Measurements from ENCODE around the gene NSUN6. TPM values are rescaled to one million over a fixed set of nuclear protein-coding genes. Genes with fewer than 3 reads are reported as not detected.

The NSUN6 gene
- total and polyA plus RNA-seq, 10 of the 15 experiments (the other 5 are each of a cell fraction or from before 2014, with no cell fraction given), result 10.2 to 25.0 (median 15.6) TPM

DNA sequence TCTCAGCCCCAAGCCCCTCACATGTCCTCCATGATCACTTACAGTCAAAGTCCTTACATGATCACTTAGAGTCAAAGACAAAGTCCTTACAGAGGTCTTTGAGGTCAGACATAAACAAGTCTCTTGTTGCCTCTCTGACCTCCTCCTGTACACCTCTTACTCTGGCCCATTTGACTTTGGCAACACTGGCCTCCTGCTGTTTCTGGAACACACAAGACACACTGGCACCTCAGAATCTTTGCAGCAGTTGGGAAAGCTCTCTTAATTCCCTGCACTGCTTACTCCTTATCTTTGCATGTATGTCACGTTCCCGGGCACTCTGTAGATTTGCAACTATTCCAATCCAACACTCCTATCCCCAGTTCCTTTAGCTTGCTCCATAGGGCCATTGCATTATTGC, 102.3 kb downstream of the NSUN6 start:
- no peak overlapping the region for H3K27ac ChIP-seq (ENCODE audit: control insufficient read depth, insufficient read depth)
- POLR2A ChIA-PET, result no interaction called here
- no peak overlapping the region for H3K4me3 ChIP-seq
- RAD21 ChIA-PET (ENCODE audit: unreplicated experiment), result no interaction called here
- H3K9me3 ChIP-seq (replicated peaks; ENCODE audit: control insufficient read depth, insufficient read depth, low read length), result no peaks in the 10 kb centered on the region
- 80% methylated on average over 2 of the region's 2 CpGs for WGBS (ENCODE audit: insufficient coverage, insufficient replicate concordance, low lambda C conversion rate, missing lambda C conversion rate)
- H3K79me2 ChIP-seq (ENCODE audit: control insufficient read depth, insufficient read depth, low read length), result no peaks in the 10 kb centered on the region
- in situ Hi-C loops (cut with MboI) (no loop called here), intact Hi-C loops (cut with micrococcal nuclease; ENCODE audit: unreplicated experiment) (no loop called here)
- no peak for DNase-seq (ENCODE audit: low read depth, low spot score)
- ATAC-seq, result no peak
- BruUV-seq (replicated peaks), result no TSS peak
- H2AFZ ChIP-seq (ENCODE audit: control insufficient read depth, low read depth, low read length), result no peak overlapping the region
- no peaks in the 10 kb centered on the region for H3K27me3 ChIP-seq (replicated peaks in 1 of 2; ENCODE audit: control insufficient read depth in 2 of 2, insufficient read depth in 2 of 2, low read length in 1 of 2)
- TF ChIP-seq ZNF217 (IDR thresholded peaks at IDR 0.05), result no peak
- TF ChIP-seq, protein P1, sequence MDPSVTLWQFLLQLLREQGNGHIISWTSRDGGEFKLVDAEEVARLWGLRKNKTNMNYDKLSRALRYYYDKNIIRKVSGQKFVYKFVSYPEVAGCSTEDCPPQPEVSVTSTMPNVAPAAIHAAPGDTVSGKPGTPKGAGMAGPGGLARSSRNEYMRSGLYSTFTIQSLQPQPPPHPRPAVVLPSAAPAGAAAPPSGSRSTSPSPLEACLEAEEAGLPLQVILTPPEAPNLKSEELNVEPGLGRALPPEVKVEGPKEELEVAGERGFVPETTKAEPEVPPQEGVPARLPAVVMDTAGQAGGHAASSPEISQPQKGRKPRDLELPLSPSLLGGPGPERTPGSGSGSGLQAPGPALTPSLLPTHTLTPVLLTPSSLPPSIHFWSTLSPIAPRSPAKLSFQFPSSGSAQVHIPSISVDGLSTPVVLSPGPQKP (IDR thresholded peaks at IDR 0.05; ENCODE audit: low read depth, low read length), result no peak
- no peak for TF ChIP-seq KAT2A (conservative IDR thresholded peaks at IDR 0.05; ENCODE audit: control insufficient read depth, low read depth, low read length)
- no peak for TF ChIP-seq SMAD1 (IDR thresholded peaks at IDR 0.05; ENCODE audit: low read depth, partially characterized antibody)
- no peak for TF ChIP-seq TCF3 (IDR thresholded peaks at IDR 0.05; ENCODE audit: borderline replicate concordance, insufficient read depth, low read depth, low read length)
- TF ChIP-seq, protein P2, sequence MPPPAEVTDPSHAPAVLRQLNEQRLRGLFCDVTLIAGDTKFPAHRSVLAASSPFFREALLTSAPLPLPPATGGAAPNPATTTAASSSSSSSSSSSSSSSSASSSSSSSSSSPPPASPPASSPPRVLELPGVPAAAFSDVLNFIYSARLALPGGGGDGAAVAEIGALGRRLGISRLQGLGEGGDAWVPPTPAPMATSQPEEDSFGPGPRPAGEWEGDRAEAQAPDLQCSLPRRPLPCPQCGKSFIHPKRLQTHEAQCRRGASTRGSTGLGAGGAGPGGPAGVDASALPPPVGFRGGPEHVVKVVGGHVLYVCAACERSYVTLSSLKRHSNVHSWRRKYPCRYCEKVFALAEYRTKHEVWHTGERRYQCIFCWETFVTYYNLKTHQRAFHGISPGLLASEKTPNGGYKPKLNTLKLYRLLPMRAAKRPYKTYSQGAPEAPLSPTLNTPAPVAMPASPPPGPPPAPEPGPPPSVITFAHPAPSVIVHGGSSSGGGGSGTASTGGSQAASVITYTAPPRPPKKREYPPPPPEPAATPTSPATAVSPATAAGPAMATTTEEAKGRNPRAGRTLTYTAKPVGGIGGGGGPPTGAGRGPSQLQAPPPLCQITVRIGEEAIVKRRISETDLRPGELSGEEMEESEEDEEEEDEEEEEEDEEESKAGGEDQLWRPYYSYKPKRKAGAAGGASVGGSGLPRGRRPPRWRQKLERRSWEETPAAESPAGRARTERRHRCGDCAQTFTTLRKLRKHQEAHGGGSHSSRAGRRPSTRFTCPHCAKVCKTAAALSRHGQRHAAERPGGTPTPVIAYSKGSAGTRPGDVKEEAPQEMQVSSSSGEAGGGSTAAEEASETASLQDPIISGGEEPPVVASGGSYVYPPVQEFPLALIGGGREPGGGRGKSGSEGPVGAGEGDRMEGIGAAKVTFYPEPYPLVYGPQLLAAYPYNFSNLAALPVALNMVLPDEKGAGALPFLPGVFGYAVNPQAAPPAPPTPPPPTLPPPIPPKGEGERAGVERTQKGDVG (CRISPR knock-in tag; IDR thresholded peaks at IDR 0.05), result no peak
- no peak for TF ChIP-seq SMARCA5 (IDR thresholded peaks at IDR 0.05)
- TF ChIP-seq ASH2L (IDR thresholded peaks at IDR 0.05; ENCODE audit: borderline replicate concordance, low read depth), result no peak
- no peak for TF ChIP-seq CBX5 (IDR thresholded peaks at IDR 0.05; ENCODE audit: low read depth)
- no peak for TF ChIP-seq EED (IDR thresholded peaks at IDR 0.05; ENCODE audit: low read depth)
- no peak for TF ChIP-seq KDM1A (IDR thresholded peaks at IDR 0.05; ENCODE audit: borderline replicate concordance)
- TF ChIP-seq, protein P3, sequence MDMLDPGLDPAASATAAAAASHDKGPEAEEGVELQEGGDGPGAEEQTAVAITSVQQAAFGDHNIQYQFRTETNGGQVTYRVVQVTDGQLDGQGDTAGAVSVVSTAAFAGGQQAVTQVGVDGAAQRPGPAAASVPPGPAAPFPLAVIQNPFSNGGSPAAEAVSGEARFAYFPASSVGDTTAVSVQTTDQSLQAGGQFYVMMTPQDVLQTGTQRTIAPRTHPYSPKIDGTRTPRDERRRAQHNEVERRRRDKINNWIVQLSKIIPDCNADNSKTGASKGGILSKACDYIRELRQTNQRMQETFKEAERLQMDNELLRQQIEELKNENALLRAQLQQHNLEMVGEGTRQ (IDR thresholded peaks at IDR 0.05; ENCODE audit: borderline replicate concordance, low read depth, low read length), result no peak
- TF ChIP-seq, protein P4, sequence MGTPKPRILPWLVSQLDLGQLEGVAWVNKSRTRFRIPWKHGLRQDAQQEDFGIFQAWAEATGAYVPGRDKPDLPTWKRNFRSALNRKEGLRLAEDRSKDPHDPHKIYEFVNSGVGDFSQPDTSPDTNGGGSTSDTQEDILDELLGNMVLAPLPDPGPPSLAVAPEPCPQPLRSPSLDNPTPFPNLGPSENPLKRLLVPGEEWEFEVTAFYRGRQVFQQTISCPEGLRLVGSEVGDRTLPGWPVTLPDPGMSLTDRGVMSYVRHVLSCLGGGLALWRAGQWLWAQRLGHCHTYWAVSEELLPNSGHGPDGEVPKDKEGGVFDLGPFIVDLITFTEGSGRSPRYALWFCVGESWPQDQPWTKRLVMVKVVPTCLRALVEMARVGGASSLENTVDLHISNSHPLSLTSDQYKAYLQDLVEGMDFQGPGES (IDR thresholded peaks at IDR 0.05), result no peak
- no peak for TF ChIP-seq JUNB (IDR thresholded peaks at IDR 0.05)
- TF ChIP-seq, protein P5, sequence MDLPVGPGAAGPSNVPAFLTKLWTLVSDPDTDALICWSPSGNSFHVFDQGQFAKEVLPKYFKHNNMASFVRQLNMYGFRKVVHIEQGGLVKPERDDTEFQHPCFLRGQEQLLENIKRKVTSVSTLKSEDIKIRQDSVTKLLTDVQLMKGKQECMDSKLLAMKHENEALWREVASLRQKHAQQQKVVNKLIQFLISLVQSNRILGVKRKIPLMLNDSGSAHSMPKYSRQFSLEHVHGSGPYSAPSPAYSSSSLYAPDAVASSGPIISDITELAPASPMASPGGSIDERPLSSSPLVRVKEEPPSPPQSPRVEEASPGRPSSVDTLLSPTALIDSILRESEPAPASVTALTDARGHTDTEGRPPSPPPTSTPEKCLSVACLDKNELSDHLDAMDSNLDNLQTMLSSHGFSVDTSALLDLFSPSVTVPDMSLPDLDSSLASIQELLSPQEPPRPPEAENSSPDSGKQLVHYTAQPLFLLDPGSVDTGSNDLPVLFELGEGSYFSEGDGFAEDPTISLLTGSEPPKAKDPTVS (IDR thresholded peaks at IDR 0.05; ENCODE audit: low read depth, low read length), result no peak
- TF ChIP-seq NR2C1 (IDR thresholded peaks at IDR 0.05), result no peak
- no peak for TF ChIP-seq POU2F2 (IDR thresholded peaks at IDR 0.05; ENCODE audit: borderline replicate concordance, low read depth, low read length)
- no peak for TF ChIP-seq MTA2 (IDR thresholded peaks at IDR 0.05; ENCODE audit: low read depth)
- H3K4me2 ChIP-seq (ENCODE audit: control insufficient read depth, insufficient read depth), result no peak overlapping the region
- no peaks in the 10 kb centered on the region for H3K4me1 ChIP-seq (ENCODE audit: control insufficient read depth, insufficient read depth, low read length)
- H3K36me3 ChIP-seq (ENCODE audit: control insufficient read depth in 2 of 2, insufficient read depth in 2 of 2, low read length in 1 of 2), result peaks cover 0 to 4% of the 10 kb centered on the region in 2 experiments; a peak in 3 of 4 replicates
- SMC1A ChIA-PET (ENCODE audit: uncharacterized antibody, unreplicated experiment), result interaction anchor here (0.8 kb wide), 1 partner anchor 13 kb away, joined by 3 read pairs; no protein-coding TSS in a partner anchor
- CTCF ChIA-PET, result interaction anchor here (0.6 kb wide), 1 partner anchor 57 kb away, joined by 3 read pairs; no protein-coding TSS in a partner anchor
- no peak overlapping the region for H3K9ac ChIP-seq (ENCODE audit: control insufficient read depth, insufficient read depth, low read length)
- no peaks in the 10 kb centered on the region for H4K20me1 ChIP-seq (ENCODE audit: control insufficient read depth, insufficient read depth)
- FAIRE-seq, result no peak

Data from GM12878 (cell line).